Fibroblast of lung (primary cell): Measurements from ENCODE around the gene DNAJC7. TPM values are rescaled to one million over a fixed set of nuclear protein-coding genes. Genes with fewer than 3 reads are reported as not detected.
A peak's percentile ranks its signal among the peaks of the same experiment; 100 is the strongest.
"Not testable (repeated sequence)": the region's sequence is repeated elsewhere in the genome, so short reads cannot be mapped to it uniquely, and the experiment has no call there.

Experiments
- DNase-seq, 2 donors: peaks; one replicate each; pipeline versions ENCODE4 v3.0.0 to v3.0.0-alpha.2; 2010; ENCODE audit warnings: low read depth in 2 of 2
- H2AFZ ChIP-seq: 2 replicates; pipeline ENCODE4 v1.5.1; 2012; ENCODE audit warnings: low read length, control low read depth, inconsistent platforms
- H3K27ac ChIP-seq: 2 replicates; pipeline ENCODE4 v1.5.1; 2011; ENCODE audit warnings: low read length, control low read depth; ENCODE audit not compliant: insufficient read depth
- H3K27me3 ChIP-seq: 2 replicates; pipeline ENCODE4 v1.5.1; 2011; ENCODE audit warnings: mild to moderate bottlenecking, low read length; ENCODE audit not compliant: control insufficient read depth, insufficient read depth
- H3K36me3 ChIP-seq: 2 replicates; pipeline ENCODE4 v1.5.1; 2011; ENCODE audit warnings: low read length; ENCODE audit not compliant: control insufficient read depth, insufficient read depth
- H3K4me1 ChIP-seq: 2 replicates; pipeline ENCODE4 v1.5.1; 2011; ENCODE audit warnings: low read length; ENCODE audit not compliant: control insufficient read depth, insufficient read depth; ENCODE audit errors: extremely low read depth
- H3K4me2 ChIP-seq: 2 replicates; pipeline ENCODE4 v1.5.1; 2011; ENCODE audit warnings: low read length, control low read depth; ENCODE audit not compliant: insufficient read depth; ENCODE audit errors: extremely low read depth
- H3K4me3 ChIP-seq, 4 experiments: fragments of 200-600 bp in 1 of 4; sonication (generic) in 1 of 4; replicated peaks in 1 of 4; 2 replicates each; pipeline ENCODE4 v1.5.1; 2011 to 2016; ENCODE audit warnings: low read length in 4 of 4, low read depth in 3 of 4, mild to moderate bottlenecking in 3 of 4, control low read depth in 2 of 4, inconsistent platforms in 1 of 4, mixed read lengths in 1 of 4; ENCODE audit not compliant: insufficient read depth in 1 of 4; ENCODE audit errors: control extremely low read depth in 1 of 4
- H3K79me2 ChIP-seq: 2 replicates; pipeline ENCODE4 v1.5.1; 2012; ENCODE audit warnings: mild to moderate bottlenecking, low read length, inconsistent platforms; ENCODE audit not compliant: control insufficient read depth, insufficient read depth
- H3K9ac ChIP-seq: 2 replicates; pipeline ENCODE4 v1.5.1; 2011; ENCODE audit warnings: mild to moderate bottlenecking, low read length, control low read depth; ENCODE audit not compliant: insufficient read depth
- H3K9me3 ChIP-seq: 2 replicates; pipeline ENCODE4 v1.5.1; 2012; ENCODE audit warnings: low read depth, low read length; ENCODE audit not compliant: control insufficient read depth, insufficient read depth
- H4K20me1 ChIP-seq: 2 replicates; pipeline ENCODE4 v1.5.1; 2011; ENCODE audit warnings: low read length; ENCODE audit not compliant: control insufficient read depth, insufficient read depth; ENCODE audit errors: extremely low read depth
- EZH2 ChIP-seq: IDR thresholded peaks from 2 replicates; pipeline ENCODE4 v1.5.1; 2012; ENCODE audit warnings: low read length, control low read depth, mild to moderate bottlenecking; ENCODE audit errors: missing control alignments
- polyA plus RNA-seq, 2 donors: library from polyadenylated mRNA; depleted of rRNA in 1 of 2; stranded (reverse) in 1 of 2; unstranded in 1 of 2; fragments of >200 nt; gene quantifications; 2 replicates each; pipeline ENCODE4 v1.2.1, GENCODE V29; 2011 to 2012; ENCODE audit warnings: missing spikeins in 1 of 2
- total RNA-seq: library from RNA; depleted of rRNA; stranded (reverse); fragments of >200 nt; gene quantifications from 2 replicates; pipeline ENCODE4 v1.2.1, GENCODE V29; 2014
- TF ChIP-seq, protein P1 (sequence below), 2 donors: IDR thresholded peaks in 1 of 2; conservative IDR thresholded peaks in 1 of 2; 1 replicate in 1 of 2; 2 replicates in 1 of 2; pipeline ENCODE4 v1.5.1; 2011 to 2012; ENCODE audit warnings: low read length in 2 of 2, control low read depth in 1 of 2, inconsistent platforms in 1 of 2, low read depth in 1 of 2, mild to moderate bottlenecking in 1 of 2

Gene DNAJC7
- total and polyA plus RNA-seq, 2 donors (not counting 1 experiment from before 2014, with no cell fraction given), result 53.5 to 78.8 TPM

DNA sequence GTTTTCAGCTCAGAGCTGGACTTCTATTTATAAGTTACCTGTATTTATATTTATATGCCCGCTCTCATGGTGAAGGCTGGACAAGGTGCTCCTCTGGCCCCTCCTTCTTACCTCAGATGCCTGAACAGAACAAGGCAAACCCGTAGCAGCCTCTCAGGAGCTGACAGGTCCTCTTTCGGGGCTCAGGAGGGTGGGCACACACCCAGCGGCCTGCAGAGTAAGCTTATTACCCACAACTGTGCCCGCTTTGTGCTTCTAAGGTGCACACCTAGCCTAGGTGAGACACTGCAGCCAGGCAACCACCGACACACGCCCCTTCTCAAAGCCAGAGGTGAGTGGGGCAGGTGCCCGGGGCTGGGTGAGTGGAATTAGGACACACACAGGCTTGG, 7.9 kb upstream of the DNAJC7 start:
- no peaks in the 10 kb centered on the region for H3K27me3 ChIP-seq
- H4K20me1 ChIP-seq, result no peaks in the 10 kb centered on the region
- peaks cover 13% of the 10 kb centered on the region for H3K79me2 ChIP-seq
- H3K36me3 ChIP-seq, result peaks cover 15% of the 10 kb centered on the region
- no peak overlapping the region for H2AFZ ChIP-seq
- peak overlapping the region; percentile 5 for H3K27ac ChIP-seq
- H3K9ac ChIP-seq, result no peak overlapping the region
- no peaks in the 10 kb centered on the region for H3K9me3 ChIP-seq
- no peak for TF ChIP-seq EZH2
- TF ChIP-seq, protein P1, sequence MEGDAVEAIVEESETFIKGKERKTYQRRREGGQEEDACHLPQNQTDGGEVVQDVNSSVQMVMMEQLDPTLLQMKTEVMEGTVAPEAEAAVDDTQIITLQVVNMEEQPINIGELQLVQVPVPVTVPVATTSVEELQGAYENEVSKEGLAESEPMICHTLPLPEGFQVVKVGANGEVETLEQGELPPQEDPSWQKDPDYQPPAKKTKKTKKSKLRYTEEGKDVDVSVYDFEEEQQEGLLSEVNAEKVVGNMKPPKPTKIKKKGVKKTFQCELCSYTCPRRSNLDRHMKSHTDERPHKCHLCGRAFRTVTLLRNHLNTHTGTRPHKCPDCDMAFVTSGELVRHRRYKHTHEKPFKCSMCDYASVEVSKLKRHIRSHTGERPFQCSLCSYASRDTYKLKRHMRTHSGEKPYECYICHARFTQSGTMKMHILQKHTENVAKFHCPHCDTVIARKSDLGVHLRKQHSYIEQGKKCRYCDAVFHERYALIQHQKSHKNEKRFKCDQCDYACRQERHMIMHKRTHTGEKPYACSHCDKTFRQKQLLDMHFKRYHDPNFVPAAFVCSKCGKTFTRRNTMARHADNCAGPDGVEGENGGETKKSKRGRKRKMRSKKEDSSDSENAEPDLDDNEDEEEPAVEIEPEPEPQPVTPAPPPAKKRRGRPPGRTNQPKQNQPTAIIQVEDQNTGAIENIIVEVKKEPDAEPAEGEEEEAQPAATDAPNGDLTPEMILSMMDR (conservative IDR thresholded peaks at IDR 0.05 in 1 of 2, IDR thresholded peaks at IDR 0.05 in 1 of 2; ENCODE audit: low read depth in 1 of 2, low read length in 2 of 2), result no peak
- no peak overlapping the region for H3K4me3 ChIP-seq
- DNase-seq, result no peak
- H3K4me2 ChIP-seq, result peak overlapping the region; percentile 73
- H3K4me1 ChIP-seq, result peaks cover 16% of the 10 kb centered on the region

DNA sequence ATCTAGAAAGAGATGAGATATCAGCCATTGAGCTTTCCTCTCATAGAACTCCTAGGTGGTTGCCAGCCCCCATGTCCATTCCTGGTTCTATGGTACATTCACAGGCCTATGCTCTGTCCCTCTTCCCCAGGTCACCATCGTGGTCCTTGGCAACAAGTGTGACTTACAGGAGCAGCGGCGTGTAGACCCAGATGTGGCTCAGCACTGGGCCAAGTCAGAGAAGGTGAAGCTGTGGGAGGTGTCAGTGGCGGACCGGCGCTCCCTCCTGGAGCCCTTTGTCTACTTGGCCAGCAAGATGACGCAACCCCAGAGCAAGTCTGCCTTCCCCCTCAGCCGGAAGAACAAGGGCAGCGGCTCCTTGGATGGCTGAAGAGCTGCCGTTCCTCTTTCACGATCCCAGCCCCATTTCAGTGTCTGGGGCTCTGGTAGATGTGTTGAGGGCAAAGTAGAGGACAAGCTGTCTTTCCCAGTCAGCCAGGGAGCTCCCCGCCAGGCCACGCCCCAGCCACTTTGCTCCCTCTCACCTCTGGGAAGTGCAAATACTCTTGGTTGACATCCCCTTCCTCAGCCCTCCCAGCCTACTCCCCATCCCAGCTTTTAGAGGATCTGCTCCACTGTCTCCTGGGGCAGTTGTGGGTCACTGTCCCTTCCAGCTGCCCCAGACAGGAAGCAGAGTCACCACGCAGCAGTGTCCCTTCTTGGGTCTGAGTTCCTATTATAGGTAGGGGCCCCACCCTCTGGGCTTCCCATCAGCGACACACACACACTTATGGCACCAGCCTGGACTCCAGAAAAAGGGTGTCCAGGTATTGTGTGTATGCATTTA, 6.5 kb upstream of the DNAJC7 start:
- Histone ChIP-seq H3K36me3 (peaks cover 15% of the 10 kb centered on the region), H3K27ac (peak overlapping the region; percentile 28), H2AFZ (no peak overlapping the region), H3K9ac (no peak overlapping the region), H3K4me1 (peaks cover 16% of the 10 kb centered on the region), H3K79me2 (peaks cover 14% of the 10 kb centered on the region), H3K4me3 (no peak overlapping the region), H3K4me2 (no peak overlapping the region), H4K20me1 (no peaks in the 10 kb centered on the region), H3K9me3 (no peaks in the 10 kb centered on the region), H3K27me3 (no peaks in the 10 kb centered on the region)
- no peak for TF ChIP-seq EZH2
- peak in 1 of 2 donors; percentile 19 for DNase-seq

DNA sequence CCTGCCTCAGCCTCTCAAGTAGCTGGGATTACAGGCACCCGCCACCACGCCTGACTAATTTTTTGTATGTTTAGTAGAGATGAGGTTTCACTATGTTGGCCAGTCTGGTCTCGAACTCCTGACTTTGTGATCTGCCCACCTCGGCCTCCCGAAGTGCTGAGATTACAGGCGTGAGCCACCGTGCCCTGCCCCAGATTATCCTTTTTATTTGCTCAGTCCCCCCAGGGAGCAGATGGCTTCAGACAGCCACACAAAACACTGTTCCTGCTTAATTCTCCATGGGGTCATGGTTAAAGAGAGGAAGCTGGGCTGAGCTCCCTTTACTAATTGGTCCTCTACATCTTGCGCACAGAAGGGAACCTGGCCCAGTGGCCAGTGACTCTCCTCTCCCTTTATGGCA, 3.6 kb upstream of the DNAJC7 start:
- peak overlapping the region; percentile 89 for H3K9ac ChIP-seq
- H3K27me3 ChIP-seq, DNase-seq, H2AFZ ChIP-seq, H4K20me1 ChIP-seq, H3K9me3 ChIP-seq: not testable (repeated sequence)
- peak overlapping the region; percentile 90 to 98 (median 96) for H3K4me3 ChIP-seq
- peaks cover 15% of the 10 kb centered on the region for H3K36me3 ChIP-seq
- peaks cover 16% of the 10 kb centered on the region for H3K4me1 ChIP-seq
- H3K4me2 ChIP-seq, result peak overlapping the region; percentile 83
- peak overlapping the region; percentile 88 for H3K27ac ChIP-seq
- peaks cover 28% of the 10 kb centered on the region for H3K79me2 ChIP-seq
